Thoracic aorta (tissue), 2 donors: ENCODE data around the gene PDE4DIP. TPM values are rescaled to one million over a fixed set of nuclear protein-coding genes. Genes with fewer than 3 reads are reported as not detected.
"Not testable (repeated sequence)": the region's sequence is repeated elsewhere in the genome, so short reads cannot be mapped to it uniquely, and the experiment has no call there.

Experiments
- ATAC-seq: fragments of 150-250 bp; one replicate; pipeline ENCODE4 v1.8.0; 2017; ENCODE audit warnings: low read depth; ENCODE audit not compliant: insufficient number of reproducible peaks, low FRiP score
- DNase-seq: peaks from one replicate; pipeline ENCODE4 v3.0.0-alpha.2; 2020; ENCODE audit warnings: low spot score
- H3K27ac ChIP-seq, 2 donors: fragments of 200-600 bp; sonication (generic); 1 replicate in 1 of 2; 2 replicates in 1 of 2; pipeline ENCODE4 v1.5.1; 2016; ENCODE audit warnings: mild to moderate bottlenecking in 2 of 2, moderate library complexity in 2 of 2
- H3K27me3 ChIP-seq: fragments of 200-600 bp; sonication (generic); replicated peaks from 2 replicates; pipeline ENCODE4 v1.6.0; 2016; ENCODE audit warnings: mild to moderate bottlenecking; ENCODE audit not compliant: insufficient read depth
- H3K36me3 ChIP-seq: fragments of 200-600 bp; sonication (generic); one replicate; pipeline ENCODE4 v1.5.1; 2016
- H3K4me1 ChIP-seq, 2 donors: fragments of 200-600 bp; sonication (generic); 1 replicate in 1 of 2; 2 replicates in 1 of 2; pipeline versions ENCODE4 v1.5.1 to v1.6.0; 2016; ENCODE audit warnings: low read depth in 2 of 2, mild to moderate bottlenecking in 1 of 2; ENCODE audit not compliant: control insufficient read depth in 1 of 2
- H3K4me3 ChIP-seq: fragments of 200-600 bp; sonication (generic); 2 replicates; pipeline ENCODE4 v1.5.1; 2016; ENCODE audit warnings: mild to moderate bottlenecking
- H3K9me3 ChIP-seq: fragments of 200-600 bp; sonication (generic); 2 replicates; pipeline ENCODE4 v1.5.1; 2016
- total RNA-seq, 2 donors: library from RNA; depleted of rRNA; stranded (reverse); fragments of >200 nt; gene quantifications; one replicate each; pipeline versions ENCODE4 v1.1.0 to v1.2.3, GENCODE V29; 2016

Gene PDE4DIP
- total RNA-seq, 2 donors from 2014 or later: 254 to 311 TPM

DNA sequence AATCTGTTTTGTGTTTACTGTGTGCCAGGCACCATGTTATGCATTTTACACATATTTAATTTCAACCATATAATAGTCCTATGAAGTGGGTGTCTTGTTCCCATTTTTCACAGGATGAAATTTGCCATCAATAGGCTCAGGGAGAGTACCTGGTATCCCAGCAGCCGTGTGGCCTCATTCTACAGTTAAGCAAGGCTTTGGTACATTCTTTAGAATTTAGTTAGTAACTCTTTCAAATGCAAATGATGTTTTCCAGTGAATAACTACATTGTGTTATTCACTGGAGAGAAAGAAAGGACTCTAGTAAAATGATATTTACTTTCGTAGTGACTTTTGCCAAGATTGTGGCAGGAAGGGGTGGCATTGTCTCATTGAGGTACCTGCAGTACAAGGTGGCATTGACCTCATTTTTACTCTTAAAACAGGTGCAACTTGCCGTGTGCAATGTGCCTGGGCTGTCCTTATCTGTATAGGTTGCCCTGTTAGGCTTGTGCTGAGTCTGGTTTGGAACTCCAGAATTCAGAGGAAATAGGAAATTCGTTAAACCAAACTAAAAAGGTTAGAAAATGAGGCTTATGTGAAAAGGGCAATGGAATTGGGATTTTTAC, 65.1 kb downstream of the PDE4DIP start:
- H3K27me3 ChIP-seq, H3K4me1 ChIP-seq, H3K27ac ChIP-seq, ATAC-seq, H3K9me3 ChIP-seq, H3K36me3 ChIP-seq, DNase-seq, H3K4me3 ChIP-seq: not testable (repeated sequence)

DNA sequence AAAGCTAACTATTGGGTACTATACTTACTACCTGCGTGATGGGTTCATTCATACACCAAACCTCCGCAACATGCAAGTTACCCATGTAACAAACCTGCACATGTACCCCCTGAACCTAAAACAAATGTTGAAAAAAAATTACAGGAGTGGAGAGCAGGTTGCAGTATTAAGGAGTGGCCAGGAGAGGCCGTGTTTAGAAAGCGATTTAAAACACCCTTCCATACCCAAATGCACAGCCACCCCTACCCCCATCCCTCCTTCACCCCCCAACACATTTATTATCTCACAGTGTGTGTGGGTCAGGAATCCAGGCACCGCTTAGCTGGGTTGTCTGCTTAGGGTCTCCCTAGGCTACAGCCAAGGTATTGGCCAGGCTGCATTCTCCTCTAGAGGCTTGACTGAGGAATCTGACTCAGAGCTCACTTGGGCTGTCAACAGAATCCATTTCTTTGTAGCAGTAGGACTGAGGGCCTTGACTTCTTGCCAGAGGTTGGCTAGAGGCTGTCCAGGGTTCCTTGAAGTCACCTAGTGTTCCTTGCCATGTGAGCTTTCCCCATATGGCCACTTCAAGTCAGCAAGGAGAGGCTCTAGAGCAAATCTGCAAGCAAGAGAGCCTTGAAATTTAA, 67.2 kb downstream of the PDE4DIP start:
- not testable (repeated sequence) for H3K27ac ChIP-seq, H3K27me3 ChIP-seq, H3K4me3 ChIP-seq, H3K36me3 ChIP-seq, DNase-seq, H3K4me1 ChIP-seq, H3K9me3 ChIP-seq
- ATAC-seq: peak; percentile 69

DNA sequence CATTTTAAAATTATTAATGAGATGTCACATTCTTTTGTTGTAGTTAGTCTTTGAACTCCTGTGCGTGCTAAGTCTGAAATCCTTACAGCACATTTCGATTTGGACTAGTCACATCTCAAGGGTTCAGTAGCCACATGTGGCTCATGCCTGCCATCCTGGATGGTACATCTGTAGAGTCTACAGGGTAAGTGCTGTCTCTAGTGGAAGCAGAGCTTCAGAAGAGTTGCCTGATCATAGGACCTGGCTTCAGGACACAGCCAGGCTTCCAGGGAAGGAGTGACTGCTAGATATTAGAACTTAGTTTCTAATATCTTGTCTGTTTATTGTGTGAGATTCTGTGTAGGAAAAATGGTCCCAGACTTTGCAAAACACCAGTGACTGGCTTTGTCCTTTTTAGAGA, 72.0 kb downstream of the PDE4DIP start:
- H3K27ac ChIP-seq, ATAC-seq: not testable (repeated sequence)

DNA sequence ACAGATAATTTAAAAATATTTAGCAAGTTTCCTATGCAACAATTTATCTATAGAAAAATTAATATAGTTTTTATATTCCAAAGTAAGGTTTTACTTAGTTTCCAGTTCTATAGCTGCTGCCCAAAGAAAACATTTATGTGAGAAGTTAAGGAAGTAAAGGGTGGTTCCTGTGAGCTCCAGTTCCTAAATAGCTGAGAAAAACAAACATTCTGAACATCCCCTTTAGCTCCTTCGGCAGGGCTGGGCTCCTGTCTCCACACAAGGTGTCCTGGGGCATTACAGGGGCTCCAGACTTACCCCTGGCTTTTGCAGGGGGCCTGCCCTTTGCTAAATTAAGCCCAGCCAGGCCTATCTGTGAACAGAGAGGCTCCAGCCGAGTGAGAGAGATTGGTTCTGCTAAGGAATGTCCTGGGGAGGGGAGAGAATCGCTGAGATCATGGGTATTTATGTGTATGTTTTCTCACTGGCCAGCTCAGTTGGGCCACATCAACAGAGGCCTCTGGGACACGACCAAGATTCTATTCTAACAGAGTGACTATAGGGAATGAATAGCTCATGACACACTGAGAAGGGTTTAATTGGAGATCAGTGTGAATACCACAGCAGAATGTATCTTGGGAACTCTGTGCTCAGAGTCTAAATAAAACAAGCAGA, 72.6 kb downstream of the PDE4DIP start:
- not testable (repeated sequence) for H3K9me3 ChIP-seq, H3K27me3 ChIP-seq, H3K4me1 ChIP-seq, H3K4me3 ChIP-seq, H3K36me3 ChIP-seq
- DNase-seq: peak; percentile 25
- peak overlapping the region in 1 of 2 donors; percentile 74 for H3K27ac ChIP-seq
- ATAC-seq: peak; percentile 97

More for the DNA sequence above, 72.0 kb downstream of the PDE4DIP start:
- H3K4me3 ChIP-seq, H3K4me1 ChIP-seq, H3K27me3 ChIP-seq, DNase-seq, H3K36me3 ChIP-seq, H3K9me3 ChIP-seq: not testable (repeated sequence)

DNA sequence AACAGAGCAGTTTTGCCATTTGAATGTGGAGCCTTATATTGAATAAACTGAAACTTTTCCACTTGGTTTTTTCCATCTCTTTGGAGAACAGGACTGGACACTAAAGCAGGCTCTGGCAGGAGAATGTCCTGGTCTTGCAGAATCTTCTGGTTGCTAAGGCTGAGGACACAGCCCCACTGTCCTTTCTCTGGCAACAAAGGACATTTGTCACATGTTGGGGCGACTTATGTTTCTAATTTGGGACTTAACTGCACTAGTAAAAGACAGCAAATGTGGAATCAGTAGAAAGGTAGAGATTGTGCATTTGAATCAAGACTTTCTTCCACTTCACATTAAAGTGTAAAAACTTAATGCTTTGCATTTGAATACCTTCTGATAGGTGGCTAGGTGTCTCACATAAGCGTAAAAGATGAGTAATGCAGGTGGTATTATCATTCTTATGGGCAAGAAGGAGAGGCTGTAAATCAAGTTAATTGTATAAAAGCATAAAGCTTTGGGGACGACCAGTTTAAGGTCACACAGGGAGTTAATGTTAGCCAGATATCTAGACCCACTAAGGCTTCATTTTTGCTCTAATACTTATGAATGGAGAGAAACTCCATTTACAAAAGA, 74.7 kb downstream of the PDE4DIP start:
- H3K27me3 ChIP-seq, H3K4me1 ChIP-seq, DNase-seq, H3K9me3 ChIP-seq, ATAC-seq, H3K4me3 ChIP-seq, H3K36me3 ChIP-seq: not testable (repeated sequence)
- peak overlapping the region in 1 of 2 donors; percentile 52 for H3K27ac ChIP-seq

DNA sequence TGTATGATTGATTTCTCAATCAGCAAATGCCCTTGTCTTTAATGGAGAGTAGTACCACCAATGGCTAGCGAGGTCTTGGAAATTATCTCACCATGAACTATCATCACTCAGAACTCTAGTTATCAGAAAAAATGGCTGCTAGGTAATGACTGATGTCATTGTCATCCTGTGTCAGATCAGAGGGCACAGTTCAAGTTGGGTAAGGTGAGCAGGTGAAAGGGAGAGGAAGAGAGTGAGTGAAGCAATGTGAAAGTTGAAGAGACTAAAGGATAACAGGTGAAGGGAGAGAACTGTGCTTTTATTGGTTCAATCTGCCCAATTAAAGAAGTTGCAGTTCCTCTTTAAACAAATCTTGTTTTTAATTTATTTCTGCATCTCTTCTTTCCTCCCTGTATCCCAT, 76.8 kb downstream of the PDE4DIP start:
- not testable (repeated sequence) for H3K4me3 ChIP-seq, H3K36me3 ChIP-seq, DNase-seq, H3K27me3 ChIP-seq, H3K9me3 ChIP-seq, H3K4me1 ChIP-seq, ATAC-seq, H3K27ac ChIP-seq

DNA sequence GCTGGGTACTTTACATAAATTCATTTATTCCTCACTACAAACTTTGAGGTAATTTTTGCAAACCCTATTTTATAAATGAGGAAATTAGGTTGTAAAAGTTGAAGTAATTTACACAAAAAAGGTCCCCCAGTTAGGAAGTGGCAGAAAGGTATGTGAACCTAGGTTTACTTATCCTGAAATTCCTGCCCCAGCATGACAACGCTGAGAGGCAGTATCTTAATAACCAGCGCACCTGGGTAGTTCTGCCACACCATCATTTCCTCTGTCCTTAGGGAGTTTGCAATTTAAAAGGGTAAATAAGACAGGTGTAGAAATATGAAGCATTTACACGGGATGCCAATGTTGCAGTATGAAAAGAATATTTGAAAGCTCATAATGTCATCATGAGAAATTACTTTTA, 79.6 kb downstream of the PDE4DIP start:
- DNase-seq, H3K27me3 ChIP-seq, H3K9me3 ChIP-seq, ATAC-seq, H3K36me3 ChIP-seq, H3K4me1 ChIP-seq, H3K27ac ChIP-seq, H3K4me3 ChIP-seq: not testable (repeated sequence)

DNA sequence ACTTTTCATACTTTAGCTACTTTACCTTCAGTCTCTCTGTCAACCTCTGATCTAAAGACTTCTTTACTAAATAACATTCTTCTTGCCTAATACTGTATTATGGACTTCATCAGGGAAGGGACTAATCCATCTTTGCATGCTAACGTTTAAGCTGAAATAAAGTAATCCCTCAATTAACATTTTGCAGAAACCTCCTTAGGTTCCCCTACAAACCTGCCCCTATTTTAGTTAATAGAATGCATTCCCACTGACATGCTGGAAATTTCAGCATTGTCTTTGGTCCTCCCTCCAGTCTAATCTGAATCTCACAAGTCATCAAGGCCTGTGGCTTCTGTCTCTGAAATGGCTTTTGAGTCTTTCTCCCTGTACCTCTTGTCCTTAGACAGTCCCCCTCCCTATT, 83.4 kb downstream of the PDE4DIP start:
- H3K27ac ChIP-seq, DNase-seq, H3K9me3 ChIP-seq, H3K4me1 ChIP-seq, H3K27me3 ChIP-seq, H3K4me3 ChIP-seq, ATAC-seq, H3K36me3 ChIP-seq: not testable (repeated sequence)

DNA sequence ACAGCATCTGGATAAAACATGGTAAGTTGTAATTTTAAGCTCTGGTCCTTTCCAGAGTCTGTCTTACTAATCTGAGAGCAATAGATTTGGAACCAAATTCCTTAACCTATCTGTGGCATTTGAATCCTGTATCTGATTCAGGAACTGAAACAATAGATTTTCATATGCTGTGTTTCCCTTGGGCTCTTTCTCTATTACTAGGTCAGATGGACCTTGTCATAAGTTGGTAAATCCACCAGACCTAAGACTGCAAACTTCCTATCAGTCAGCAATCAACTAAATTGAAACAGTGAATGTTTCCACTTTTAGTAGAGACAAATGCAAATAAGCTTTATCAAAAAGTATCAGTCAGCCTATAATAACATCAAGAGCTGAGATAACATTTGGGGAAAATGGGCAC, 85.0 kb downstream of the PDE4DIP start:
- H3K27ac ChIP-seq, H3K27me3 ChIP-seq, H3K36me3 ChIP-seq, H3K4me3 ChIP-seq, H3K9me3 ChIP-seq, H3K4me1 ChIP-seq, DNase-seq, ATAC-seq: not testable (repeated sequence)

DNA sequence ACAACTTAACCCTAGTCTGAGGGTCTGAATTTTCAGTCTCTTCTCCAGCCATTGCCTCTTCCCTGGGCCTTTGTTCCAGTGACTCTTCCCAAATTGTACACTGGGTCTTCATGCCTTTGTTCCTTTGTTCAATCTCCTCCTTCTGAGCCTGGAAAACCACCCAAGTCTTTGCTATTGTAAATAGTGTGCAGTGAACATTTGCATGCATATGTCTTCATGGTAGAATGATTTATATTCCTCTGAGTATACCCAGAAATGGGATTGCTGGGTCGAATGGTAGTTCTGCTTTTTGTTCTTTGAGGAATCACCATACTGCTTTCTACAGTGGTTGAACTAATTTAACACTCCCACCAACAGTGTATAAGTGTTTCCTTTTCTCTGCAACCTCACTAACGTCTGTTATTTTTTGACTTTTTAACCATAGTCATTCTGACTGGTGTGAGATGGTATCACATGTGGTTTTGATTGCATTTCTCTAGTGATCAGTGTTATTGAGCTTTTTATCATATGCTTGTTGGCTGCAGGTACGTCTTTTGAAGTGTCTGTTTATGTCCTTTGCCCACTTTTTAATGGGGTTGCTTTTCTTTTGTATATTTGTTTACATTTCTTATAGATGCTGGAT, 91.3 kb downstream of the PDE4DIP start:
- not testable (repeated sequence) for DNase-seq, H3K4me1 ChIP-seq, H3K27me3 ChIP-seq, H3K9me3 ChIP-seq, ATAC-seq, H3K36me3 ChIP-seq, H3K27ac ChIP-seq, H3K4me3 ChIP-seq

DNA sequence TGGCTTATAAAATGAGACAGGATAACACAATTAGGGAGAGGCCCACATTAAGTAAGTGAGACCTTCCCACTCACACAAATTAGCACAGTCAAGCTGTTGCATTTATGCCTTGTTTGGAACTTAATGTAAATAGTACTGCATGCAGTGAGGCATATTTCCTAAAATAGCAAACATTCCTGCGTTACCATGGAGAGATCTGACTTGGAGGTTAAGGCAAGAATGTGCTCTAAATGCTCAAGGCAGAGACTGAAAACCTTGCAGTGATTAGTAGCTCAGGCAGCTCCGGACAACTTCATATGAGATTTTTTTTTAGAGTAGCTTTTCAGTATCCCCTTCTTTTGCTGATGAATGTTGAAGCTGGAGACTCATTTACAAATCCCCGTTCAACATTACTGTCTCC, 98.7 kb downstream of the PDE4DIP start:
- ATAC-seq: peak; percentile 40
- H3K9me3 ChIP-seq, H3K4me1 ChIP-seq, H3K27me3 ChIP-seq, H3K4me3 ChIP-seq, H3K36me3 ChIP-seq, DNase-seq, H3K27ac ChIP-seq: not testable (repeated sequence)

DNA sequence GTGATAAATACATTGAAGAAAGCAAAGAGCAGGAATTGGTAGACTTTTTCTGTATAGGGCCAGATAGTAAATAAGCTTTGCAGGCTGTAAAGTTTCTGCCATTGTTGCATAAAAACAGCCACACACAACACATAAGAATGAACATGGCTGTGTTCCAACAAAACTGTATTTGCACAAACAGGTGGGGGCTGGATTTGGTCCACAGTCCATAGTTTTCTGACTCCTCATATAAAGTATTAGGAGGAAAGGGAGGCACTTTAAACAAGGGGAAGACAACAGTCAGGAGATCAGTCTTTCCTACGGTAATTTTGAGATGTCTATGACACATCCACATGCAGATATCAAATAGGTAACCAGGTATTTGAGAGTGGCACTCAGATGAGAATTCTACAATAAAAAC, 100.9 kb downstream of the PDE4DIP start:
- not testable (repeated sequence) for H3K36me3 ChIP-seq, H3K4me1 ChIP-seq, H3K27ac ChIP-seq, H3K9me3 ChIP-seq, H3K27me3 ChIP-seq, ATAC-seq, DNase-seq, H3K4me3 ChIP-seq
